ENCODE results near the gene CGNL1.

DNA sequence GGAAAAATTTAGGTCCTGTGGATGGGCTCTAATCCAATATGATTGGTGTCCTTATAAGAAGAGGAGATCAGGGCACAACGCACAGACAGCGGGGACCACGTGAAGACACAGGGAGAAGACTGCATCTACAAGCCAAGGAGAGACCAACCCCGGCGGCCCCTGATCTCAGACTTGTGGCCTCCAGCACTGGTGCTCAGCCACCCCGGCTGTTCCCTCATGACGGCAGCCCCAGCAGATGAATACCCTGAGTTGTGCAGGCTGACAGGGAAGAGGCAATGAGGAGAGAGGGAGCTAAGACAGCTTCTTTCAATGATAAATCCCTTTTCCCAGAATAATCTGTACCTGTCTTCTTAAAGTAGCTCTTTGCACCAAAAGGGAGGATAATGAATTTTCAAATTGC, 33.3 kb upstream of the CGNL1 start:
- TF ChIP-seq, protein P1, sequence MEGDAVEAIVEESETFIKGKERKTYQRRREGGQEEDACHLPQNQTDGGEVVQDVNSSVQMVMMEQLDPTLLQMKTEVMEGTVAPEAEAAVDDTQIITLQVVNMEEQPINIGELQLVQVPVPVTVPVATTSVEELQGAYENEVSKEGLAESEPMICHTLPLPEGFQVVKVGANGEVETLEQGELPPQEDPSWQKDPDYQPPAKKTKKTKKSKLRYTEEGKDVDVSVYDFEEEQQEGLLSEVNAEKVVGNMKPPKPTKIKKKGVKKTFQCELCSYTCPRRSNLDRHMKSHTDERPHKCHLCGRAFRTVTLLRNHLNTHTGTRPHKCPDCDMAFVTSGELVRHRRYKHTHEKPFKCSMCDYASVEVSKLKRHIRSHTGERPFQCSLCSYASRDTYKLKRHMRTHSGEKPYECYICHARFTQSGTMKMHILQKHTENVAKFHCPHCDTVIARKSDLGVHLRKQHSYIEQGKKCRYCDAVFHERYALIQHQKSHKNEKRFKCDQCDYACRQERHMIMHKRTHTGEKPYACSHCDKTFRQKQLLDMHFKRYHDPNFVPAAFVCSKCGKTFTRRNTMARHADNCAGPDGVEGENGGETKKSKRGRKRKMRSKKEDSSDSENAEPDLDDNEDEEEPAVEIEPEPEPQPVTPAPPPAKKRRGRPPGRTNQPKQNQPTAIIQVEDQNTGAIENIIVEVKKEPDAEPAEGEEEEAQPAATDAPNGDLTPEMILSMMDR (IDR thresholded peaks at IDR 0.05) = no peak
- TF ChIP-seq POLR2A (IDR thresholded peaks at IDR 0.05) = no peak
